ENCODE results near the gene BRD7.

Gene BRD7

DNA sequence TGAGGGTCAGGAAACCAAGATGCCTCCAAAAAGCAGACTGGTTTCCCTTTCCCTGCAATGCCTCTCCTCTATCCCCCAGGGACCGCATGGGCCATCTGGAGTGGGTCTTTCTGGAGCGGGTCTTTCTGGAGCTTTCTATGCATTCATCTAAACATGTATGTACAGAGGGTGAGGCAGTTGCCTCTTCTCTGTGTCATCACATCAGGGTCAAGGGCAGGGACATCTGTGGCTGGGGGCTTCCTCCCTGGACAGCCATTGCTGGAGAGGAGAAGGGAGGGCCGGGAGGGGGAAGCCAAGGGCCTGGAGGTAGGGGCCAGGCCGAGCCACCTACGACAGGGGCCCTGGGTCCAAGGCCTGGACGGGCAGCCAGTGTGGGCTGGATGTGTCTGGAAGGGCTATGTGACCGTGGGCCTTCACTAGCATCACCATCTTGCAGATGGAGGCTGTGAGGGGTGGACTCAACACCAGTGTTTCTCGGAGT, 101.6 kb downstream of the BRD7 start:
- Histone ChIP-seq H3K9me3 (ENCODE audit: control insufficient read depth in 1 of 2, low read length in 2 of 2) (no peaks in the 10 kb centered on the region), H3K27me3 (ENCODE audit: control insufficient read depth in 1 of 2, insufficient read depth in 2 of 2, low read length in 2 of 2) (no peaks in the 10 kb centered on the region), H3K9ac (ENCODE audit: low read depth in 1 of 2, low read length in 2 of 2) (peak overlapping the region; percentile 39 to 63), H3K4me1 (ENCODE audit: control insufficient read depth in 1 of 2, insufficient read depth in 2 of 2, low read length in 2 of 2) (peaks cover 16 to 18% of the 10 kb centered on the region in 2 donors), H3K4me3 (ENCODE audit: low read depth in 1 of 2, low read length in 2 of 2) (peak overlapping the region; percentile 13 to 68), H3K36me3 (ENCODE audit: control insufficient read depth in 1 of 2, insufficient read depth in 2 of 2, low read length in 2 of 2) (no peaks in the 10 kb centered on the region), H3K27ac (ENCODE audit: low read depth, low read length) (no peak overlapping the region)

DNA sequence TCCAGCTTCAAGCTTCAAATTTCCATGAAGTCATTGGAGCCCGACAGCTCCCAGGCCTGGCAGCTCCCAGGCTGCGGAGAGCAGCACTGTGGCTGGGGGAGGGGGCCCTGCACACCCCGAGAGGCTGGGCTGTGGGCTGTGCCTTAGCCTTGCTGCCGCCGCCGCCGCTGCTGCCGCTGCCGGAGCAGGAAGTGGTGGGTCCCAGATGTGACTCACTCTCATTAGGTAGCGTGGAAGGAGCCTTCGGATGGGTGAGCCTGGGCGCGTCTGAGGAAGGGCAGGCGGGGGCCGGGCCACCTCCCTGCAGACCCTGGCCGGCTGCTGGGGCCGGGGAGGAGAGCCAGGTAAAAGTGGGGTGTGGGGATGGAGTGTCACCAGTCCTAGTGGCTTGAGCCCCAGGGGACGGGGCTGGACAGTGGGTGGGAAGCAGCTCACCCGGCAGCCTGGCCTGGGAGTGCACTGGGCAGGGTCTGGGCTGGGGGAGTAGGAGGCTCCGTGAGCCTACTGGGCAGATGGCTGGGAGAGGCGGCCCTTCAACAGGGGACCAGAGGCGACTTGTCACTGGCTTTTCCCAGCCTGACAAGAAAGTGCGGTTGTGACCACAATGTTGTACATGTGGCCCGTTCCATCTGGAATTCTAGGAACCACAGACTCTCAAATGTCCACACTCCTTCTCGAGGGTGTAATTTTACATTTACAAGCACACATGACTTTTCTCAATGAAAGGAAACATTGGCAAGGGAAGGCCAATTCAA, 102.3 kb downstream of the BRD7 start, which contains the start of gene ADCY7:
TSS of gene ADCY7 (plus strand) at position 215 of the 755 bp plus-strand sequence. CDS start 21,629 bp downstream, outside the sequence.
- Histone ChIP-seq H3K9ac (ENCODE audit: low read depth in 1 of 2, low read length in 2 of 2) (peak within 1 kb of the TSS; percentile 39 to 63), H3K27ac (ENCODE audit: low read depth, low read length) (peak within 1 kb of the TSS; percentile 39), H3K27me3 (ENCODE audit: control insufficient read depth in 1 of 2, insufficient read depth in 2 of 2, low read length in 2 of 2) (no peaks in the 10 kb centered on the region), H3K36me3 (ENCODE audit: control insufficient read depth in 1 of 2, insufficient read depth in 2 of 2, low read length in 2 of 2) (no peaks in the 10 kb centered on the region), H3K4me3 (ENCODE audit: low read depth in 1 of 2, low read length in 2 of 2) (peak within 1 kb of the TSS; percentile 56 to 68), H3K4me1 (ENCODE audit: control insufficient read depth in 1 of 2, insufficient read depth in 2 of 2, low read length in 2 of 2) (peaks cover 16 to 18% of the 10 kb centered on the region in 2 donors), H3K9me3 (ENCODE audit: control insufficient read depth in 1 of 2, low read length in 2 of 2) (no peaks in the 10 kb centered on the region)
